ENCODE results near the gene LPGAT1.

DNA sequence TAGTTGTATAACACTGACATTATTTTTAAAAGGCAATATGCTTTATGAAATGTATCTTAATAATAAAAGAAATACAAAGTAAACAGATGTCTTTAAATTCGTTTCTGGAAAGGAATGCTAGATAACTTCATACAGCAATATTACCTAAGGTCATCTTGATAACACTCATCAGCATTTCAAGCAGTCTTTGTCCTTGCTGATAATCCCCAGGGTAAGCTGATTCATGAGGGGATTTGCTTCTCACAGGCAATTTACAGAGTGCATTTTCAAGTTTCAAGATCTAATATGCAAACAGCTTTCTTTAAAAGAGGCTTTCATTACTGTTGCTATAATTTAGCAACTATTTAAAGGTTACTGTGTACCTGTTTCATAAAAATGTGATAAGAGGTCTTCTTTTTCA is 80.0 kb downstream of the LPGAT1 start:
- TF ChIP-seq POLR2A (IDR thresholded peaks at IDR 0.05; ENCODE audit: low read depth) (no peak), EP300 (IDR thresholded peaks at IDR 0.05) (no peak), POLR2AphosphoS5 (IDR thresholded peaks at IDR 0.05) (no peak)
- TF ChIP-seq, protein P1, sequence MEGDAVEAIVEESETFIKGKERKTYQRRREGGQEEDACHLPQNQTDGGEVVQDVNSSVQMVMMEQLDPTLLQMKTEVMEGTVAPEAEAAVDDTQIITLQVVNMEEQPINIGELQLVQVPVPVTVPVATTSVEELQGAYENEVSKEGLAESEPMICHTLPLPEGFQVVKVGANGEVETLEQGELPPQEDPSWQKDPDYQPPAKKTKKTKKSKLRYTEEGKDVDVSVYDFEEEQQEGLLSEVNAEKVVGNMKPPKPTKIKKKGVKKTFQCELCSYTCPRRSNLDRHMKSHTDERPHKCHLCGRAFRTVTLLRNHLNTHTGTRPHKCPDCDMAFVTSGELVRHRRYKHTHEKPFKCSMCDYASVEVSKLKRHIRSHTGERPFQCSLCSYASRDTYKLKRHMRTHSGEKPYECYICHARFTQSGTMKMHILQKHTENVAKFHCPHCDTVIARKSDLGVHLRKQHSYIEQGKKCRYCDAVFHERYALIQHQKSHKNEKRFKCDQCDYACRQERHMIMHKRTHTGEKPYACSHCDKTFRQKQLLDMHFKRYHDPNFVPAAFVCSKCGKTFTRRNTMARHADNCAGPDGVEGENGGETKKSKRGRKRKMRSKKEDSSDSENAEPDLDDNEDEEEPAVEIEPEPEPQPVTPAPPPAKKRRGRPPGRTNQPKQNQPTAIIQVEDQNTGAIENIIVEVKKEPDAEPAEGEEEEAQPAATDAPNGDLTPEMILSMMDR (IDR thresholded peaks at IDR 0.05): no peak

Measured in esophagus muscularis mucosa (tissue), 4 donors.